Hepatocyte (in vitro differentiated cells): Measurements from ENCODE around the gene AGBL4.

Experiments
- EZH2 ChIP-seq: fragments of 200-600 bp; sonication (generic); IDR thresholded peaks from 2 replicates; pipeline ENCODE4 v1.6.1; 2016; ENCODE audit warnings: antibody characterized with exemption, mild to moderate bottlenecking, borderline replicate concordance
- EZH2phosphoT487 ChIP-seq: fragments of 200-600 bp; sonication (generic); IDR thresholded peaks from one replicate; pipeline ENCODE4 v1.6.1; 2018; ENCODE audit warnings: antibody characterized with exemption, mild to moderate bottlenecking, low read depth, moderate library complexity; ENCODE audit not compliant: unreplicated experiment, severe bottlenecking
- TF ChIP-seq, protein P1 (sequence below): fragments of 200-600 bp; sonication (generic); IDR thresholded peaks from 2 replicates; pipeline ENCODE4 v1.5.1; 2016; ENCODE audit warnings: antibody characterized with exemption, mild to moderate bottlenecking; ENCODE audit not compliant: poor library complexity

- TF ChIP-seq, protein P1, sequence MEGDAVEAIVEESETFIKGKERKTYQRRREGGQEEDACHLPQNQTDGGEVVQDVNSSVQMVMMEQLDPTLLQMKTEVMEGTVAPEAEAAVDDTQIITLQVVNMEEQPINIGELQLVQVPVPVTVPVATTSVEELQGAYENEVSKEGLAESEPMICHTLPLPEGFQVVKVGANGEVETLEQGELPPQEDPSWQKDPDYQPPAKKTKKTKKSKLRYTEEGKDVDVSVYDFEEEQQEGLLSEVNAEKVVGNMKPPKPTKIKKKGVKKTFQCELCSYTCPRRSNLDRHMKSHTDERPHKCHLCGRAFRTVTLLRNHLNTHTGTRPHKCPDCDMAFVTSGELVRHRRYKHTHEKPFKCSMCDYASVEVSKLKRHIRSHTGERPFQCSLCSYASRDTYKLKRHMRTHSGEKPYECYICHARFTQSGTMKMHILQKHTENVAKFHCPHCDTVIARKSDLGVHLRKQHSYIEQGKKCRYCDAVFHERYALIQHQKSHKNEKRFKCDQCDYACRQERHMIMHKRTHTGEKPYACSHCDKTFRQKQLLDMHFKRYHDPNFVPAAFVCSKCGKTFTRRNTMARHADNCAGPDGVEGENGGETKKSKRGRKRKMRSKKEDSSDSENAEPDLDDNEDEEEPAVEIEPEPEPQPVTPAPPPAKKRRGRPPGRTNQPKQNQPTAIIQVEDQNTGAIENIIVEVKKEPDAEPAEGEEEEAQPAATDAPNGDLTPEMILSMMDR = no peak
- TF ChIP-seq EZH2 (no peak), EZH2phosphoT487 (no peak)
Measured at GRCh38 chr1:48680411-48681035, 1343.2 kb downstream of the AGBL4 start.
